Measurements from ENCODE around the gene PRIMA1.

Gene PRIMA1

DNA sequence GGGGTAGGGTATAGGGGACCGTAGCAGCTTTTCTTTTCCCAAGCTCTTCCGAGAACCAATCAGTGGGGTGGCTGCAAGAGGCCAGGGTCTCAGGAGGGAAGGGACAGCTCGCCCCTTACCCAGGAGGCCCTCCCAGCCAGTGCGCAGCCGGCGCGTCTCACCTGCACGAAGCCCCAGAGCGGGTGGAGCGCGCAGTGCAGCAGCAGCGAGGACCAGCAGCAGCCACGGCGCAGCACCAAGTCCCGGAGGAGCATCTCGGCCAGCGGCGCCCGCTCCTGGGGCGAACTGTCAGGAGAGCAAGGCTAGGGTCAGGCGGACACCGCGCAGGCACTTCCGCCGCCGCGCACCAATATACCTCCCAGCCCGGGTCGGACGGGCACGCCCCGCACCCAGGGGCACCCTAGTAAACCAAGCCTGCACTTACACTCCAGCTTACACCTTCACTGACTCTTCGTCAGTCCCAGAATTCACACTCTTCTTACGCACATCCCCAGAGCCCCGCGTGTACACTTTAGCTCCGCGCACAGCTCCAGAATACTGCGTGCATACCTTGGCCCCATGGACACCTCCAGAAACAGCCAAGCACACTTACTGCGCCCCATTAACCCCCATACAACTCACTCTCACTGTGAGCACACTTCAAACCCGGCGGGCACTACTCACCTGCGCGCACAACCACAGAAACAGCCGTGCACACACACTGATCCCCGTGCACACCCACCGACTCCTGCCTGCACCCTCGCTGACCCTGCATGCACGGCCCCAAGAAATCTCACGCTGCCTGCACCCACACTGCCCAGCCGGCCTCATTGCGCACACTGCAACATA, 606 bp downstream of the PRIMA1 start:
- no peak for DNase-seq (ENCODE audit: low read depth)
- TF ChIP-seq, protein P1, sequence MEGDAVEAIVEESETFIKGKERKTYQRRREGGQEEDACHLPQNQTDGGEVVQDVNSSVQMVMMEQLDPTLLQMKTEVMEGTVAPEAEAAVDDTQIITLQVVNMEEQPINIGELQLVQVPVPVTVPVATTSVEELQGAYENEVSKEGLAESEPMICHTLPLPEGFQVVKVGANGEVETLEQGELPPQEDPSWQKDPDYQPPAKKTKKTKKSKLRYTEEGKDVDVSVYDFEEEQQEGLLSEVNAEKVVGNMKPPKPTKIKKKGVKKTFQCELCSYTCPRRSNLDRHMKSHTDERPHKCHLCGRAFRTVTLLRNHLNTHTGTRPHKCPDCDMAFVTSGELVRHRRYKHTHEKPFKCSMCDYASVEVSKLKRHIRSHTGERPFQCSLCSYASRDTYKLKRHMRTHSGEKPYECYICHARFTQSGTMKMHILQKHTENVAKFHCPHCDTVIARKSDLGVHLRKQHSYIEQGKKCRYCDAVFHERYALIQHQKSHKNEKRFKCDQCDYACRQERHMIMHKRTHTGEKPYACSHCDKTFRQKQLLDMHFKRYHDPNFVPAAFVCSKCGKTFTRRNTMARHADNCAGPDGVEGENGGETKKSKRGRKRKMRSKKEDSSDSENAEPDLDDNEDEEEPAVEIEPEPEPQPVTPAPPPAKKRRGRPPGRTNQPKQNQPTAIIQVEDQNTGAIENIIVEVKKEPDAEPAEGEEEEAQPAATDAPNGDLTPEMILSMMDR (conservative IDR thresholded peaks at IDR 0.05; ENCODE audit: low read length): no peak
- H3K4me3 ChIP-seq (ENCODE audit: low read length): no peak overlapping the region

DNA sequence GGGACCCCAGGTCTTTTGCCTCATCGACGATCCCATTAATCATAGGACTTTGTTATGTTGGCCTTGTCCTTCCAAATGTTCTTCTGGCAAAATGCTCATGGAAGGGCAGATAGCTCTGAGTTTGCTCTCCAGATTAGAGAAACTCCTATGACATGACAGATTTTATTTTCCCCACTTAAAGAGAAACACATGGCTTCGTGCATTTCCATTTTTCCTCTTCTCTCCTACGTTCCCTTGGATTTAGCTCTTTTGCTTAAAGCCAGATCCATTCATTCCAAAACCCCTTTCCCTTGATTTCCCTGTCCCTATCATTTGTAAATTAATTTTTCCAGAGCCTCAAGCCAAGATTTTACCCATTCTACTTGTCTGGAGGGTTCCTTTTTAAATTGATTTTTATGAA, 2.9 kb downstream of the PRIMA1 start:
- no peak overlapping the region for H3K4me3 ChIP-seq (ENCODE audit: low read length)
- TF ChIP-seq, protein P1 (conservative IDR thresholded peaks at IDR 0.05; ENCODE audit: low read length): no peak
- no peak for DNase-seq (ENCODE audit: low read depth)

DNA sequence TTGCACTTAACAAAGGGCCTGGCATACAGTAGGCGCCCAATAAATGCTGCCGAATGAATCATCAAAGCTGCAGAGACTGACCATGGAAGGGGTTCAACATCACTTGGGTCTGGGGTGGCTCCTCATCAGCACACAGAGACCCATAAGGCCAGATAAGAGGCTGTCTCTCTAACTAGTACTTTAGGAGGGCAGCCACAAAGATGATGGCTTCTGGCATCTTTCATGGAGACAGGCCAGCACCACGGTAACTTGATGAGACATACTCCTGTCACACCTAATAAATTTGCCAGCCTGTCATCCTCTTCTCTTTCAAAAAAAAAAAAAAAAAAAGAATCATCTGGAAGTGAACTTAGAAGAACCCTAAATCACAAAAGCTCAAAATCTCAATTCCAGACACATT, 3.4 kb downstream of the PRIMA1 start:
- TF ChIP-seq, protein P1 (conservative IDR thresholded peaks at IDR 0.05; ENCODE audit: low read length): no peak
- DNase-seq (ENCODE audit: low read depth): no peak
- H3K4me3 ChIP-seq (ENCODE audit: low read length): no peak overlapping the region

DNA sequence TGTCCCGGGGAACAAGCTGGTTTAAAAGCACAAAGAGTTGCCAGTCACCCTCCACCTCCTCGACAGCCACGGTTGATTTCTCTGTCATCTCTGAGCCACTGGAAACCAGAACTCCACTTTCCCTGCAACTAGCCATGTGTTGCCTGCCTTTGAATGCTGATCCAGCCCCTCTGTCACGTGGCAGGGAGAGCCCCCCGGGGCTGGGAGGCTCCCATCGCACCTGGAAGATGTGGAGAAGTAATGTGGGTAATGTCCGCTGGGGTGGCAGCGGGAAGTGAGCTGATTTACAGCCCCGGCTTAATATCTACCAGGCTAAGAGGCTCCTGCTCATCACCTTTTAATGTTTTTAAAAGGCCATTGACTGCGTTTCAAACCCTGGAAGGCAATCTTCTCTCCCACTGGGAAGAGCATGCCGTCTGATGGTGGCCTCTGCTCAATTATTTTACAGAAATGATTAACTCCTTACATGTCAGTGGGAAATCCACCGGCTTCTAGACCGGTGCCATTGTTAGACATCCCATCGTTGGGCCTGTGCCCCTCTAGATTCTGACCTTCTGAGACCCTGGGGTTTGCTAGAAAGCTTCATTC, 7.4 kb downstream of the PRIMA1 start:
- no peak for DNase-seq (ENCODE audit: low read depth)
- H3K4me3 ChIP-seq (ENCODE audit: low read length): no peak overlapping the region
- TF ChIP-seq, protein P1 (conservative IDR thresholded peaks at IDR 0.05; ENCODE audit: low read length): no peak

DNA sequence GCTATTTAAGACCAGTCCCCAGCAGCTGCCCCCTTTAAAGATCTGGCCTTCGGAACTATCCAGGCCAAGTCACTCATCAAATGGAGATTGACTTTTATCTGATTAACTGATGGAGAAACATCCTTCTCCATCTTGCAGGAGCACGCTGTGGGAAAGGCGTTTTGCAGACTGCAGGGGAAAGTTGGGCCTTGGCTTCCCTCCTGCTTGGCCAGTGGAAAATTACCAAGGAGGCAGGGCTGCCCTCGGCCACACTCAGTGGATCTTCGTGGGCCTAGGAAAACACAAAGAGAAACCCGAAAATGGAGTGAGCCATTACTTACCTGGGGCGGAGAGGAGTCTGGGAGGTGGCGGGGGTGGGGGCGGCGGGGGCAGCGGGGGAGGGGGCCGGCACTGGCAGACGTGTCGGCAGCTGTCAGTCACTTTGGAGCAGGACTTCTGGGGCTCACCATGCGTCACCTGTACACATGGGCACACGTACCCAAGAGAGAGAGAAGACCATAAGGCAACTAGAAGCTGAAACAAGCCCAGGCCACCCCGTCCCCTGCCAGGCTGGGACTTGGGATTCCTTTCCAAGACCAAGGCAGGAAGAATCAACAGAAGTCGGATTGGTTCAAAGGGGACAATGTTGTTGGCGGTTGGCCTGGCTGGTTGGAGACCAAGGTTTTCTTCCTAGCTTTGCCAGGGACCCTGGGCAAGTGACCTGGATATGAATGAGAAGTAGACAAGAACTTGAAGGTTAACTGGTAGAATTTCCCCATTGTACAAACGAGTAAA, 9.2 kb downstream of the PRIMA1 start:
- DNase-seq (ENCODE audit: low read depth): no peak
- H3K4me3 ChIP-seq (ENCODE audit: low read length): no peak overlapping the region
- TF ChIP-seq, protein P1 (conservative IDR thresholded peaks at IDR 0.05; ENCODE audit: low read length): no peak

DNA sequence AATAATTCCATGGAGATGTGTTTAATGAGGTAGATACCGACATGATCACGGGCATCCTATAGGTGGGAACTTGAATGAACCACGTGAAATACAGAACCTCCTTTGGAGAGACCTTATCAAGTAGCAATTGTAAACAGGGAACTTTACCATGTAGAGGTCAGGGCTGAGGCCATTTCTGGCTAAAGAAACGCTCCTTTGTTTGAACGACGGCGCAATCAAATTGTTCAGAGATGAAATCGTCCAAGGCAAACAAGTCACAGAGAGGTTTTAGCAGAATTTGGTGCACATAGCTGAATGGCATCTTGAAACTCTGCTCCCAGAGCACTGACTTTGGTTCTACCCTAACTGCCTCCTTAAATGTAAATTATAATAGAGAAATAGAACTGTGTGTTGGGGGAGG, 9.8 kb downstream of the PRIMA1 start:
- TF ChIP-seq, protein P1 (conservative IDR thresholded peaks at IDR 0.05; ENCODE audit: low read length): no peak

More for the DNA sequence above, 9.8 kb downstream of the PRIMA1 start:
- no peak overlapping the region for H3K4me3 ChIP-seq (ENCODE audit: low read length)
- no peak for DNase-seq (ENCODE audit: low read depth)
